ENCODE data around the gene ANGPTL2.

DNA sequence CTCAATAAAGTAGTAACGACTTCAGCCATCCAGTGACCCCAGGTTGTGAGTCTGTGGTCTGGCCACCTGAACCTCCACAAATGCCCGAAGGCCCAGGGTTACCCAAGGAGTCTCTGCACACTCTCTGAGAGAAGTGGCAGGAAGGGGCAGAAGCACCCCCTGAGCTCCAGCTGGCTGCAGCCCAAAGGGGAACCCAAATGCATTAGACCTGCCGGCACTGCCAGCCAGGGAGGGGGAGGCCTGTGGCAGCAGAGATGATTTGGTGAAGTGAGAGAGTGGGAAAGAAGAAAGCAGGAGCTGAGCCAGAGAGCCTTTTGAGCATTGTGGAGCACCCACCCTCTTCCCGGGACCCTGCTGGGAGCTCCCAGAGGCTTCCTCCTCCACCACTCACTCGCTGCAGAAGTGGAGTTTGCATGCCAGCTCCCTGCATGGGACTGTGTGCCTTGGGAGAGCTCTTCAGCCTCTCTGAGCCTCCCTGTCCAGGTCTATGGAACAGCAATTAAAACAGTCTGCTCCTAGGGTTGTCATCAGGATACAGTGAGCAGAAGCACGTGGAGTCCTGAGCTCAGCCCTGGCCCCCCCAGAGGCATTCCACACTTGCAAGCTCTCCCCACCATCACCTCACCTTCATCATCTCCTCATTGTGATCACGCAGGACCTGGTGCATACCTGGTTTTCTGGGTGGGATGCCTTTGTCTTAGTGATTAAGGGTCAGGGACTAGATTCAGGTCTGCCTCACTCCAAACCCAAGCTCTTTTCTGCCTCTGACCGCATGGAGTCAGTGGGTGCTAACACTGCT is 13.8 kb upstream of the ANGPTL2 start:
- TF ChIP-seq POLR2A (IDR thresholded peaks at IDR 0.05), result no peak
- no peak for TF ChIP-seq CTCF (IDR thresholded peaks at IDR 0.05)
- no peak for TF ChIP-seq POLR2AphosphoS5 (IDR thresholded peaks at IDR 0.05; ENCODE audit: insufficient read depth in 1 of 2, low read depth in 1 of 2)

Measured in vagina (tissue), 2 donors.